Neural progenitor cell (in vitro differentiated cells): ENCODE measurements around the gene FSTL1.

Experiments
- CTCF ChIP-seq: fragments of 200-600 bp; sonication (generic); IDR thresholded peaks from 2 replicates; pipeline ENCODE4 v1.5.1; 2017; ENCODE audit warnings: antibody characterized with exemption, mild to moderate bottlenecking
- EZH2 ChIP-seq: fragments of 200-600 bp; sonication (generic); IDR thresholded peaks from 2 replicates; pipeline ENCODE4 v1.6.1; 2017; ENCODE audit warnings: antibody characterized with exemption, mild to moderate bottlenecking, moderate library complexity
- EZH2phosphoT487 ChIP-seq: fragments of 200-600 bp; sonication (generic); IDR thresholded peaks from 2 replicates; pipeline ENCODE4 v1.6.1; 2017; ENCODE audit warnings: antibody characterized with exemption

- TF ChIP-seq CTCF, result no peak
- TF ChIP-seq EZH2phosphoT487, result no peak
- TF ChIP-seq EZH2, result no peak
These were observed 15.2 kb downstream of the FSTL1 start for GRCh38 chr3:120435621-120436020.
